ENCODE results near the gene SMC1B. TPM values are rescaled to one million over a fixed set of nuclear protein-coding genes. Genes with fewer than 3 reads are reported as not detected.
"Not testable (repeated sequence)": the region's sequence is repeated elsewhere in the genome, so short reads cannot be mapped to it uniquely, and the experiment has no call there.

Gene SMC1B
- total and polyA plus RNA-seq, 5 donors from 2014 or later = not detected

GRCh38 chr22:45389546-45389945 is 23.9 kb downstream of the SMC1B start:
- Mint-ChIP-seq H3K27me3 (peaks cover 28% of the 10 kb centered on the region), H3K4me3 (no peak overlapping the region), H3K4me1 (no peaks in the 10 kb centered on the region), H3K36me3 (no peaks in the 10 kb centered on the region), H3K9me3 (peaks cover 0 to 1% (median 0%) of the 10 kb centered on the region in 7 donors), H3K27ac (no peak overlapping the region)
- Histone ChIP-seq H3K9me3 (ENCODE audit: control insufficient read depth in 2 of 2, low read length in 2 of 2) (no peaks in the 10 kb centered on the region), H3K27me3 (ENCODE audit: control insufficient read depth, insufficient read depth, low read length) (peaks cover 5% of the 10 kb centered on the region), H3K27ac (ENCODE audit: insufficient read depth, low read length, poor library complexity, severe bottlenecking) (no peak overlapping the region), H3K36me3 (ENCODE audit: control insufficient read depth, insufficient read depth, low read length) (no peaks in the 10 kb centered on the region), H3K4me1 (ENCODE audit: control insufficient read depth, insufficient read depth, low read length, poor library complexity, severe bottlenecking) (no peaks in the 10 kb centered on the region), H3K4me3 (ENCODE audit: low read depth, low read length) (no peak overlapping the region)
- ATAC-seq (ENCODE audit: low read depth in 2 of 2) (no peak), DNase-seq (no peak)

DNA sequence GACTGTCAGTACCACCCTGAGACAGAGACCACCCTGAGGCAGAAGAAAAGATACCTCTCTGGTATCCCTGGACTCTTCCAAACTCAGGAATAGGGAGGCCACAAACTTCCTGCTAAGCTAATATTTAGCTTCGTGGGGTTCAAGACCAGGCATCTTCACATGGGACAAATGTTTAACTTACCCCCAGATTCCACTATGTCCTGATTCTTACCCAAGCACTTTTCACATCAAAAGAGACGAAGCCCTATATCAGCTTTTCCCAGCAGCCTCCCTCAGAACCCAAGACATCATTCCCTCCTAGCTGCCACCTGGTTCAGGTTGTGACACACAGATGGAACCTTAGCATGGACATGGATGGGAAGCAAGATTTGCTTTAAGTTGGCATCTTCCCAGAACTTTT is 32.1 kb downstream of the SMC1B start:
- H3K9me3 Mint-ChIP-seq = no peaks in the 10 kb centered on the region
- H3K4me1 ChIP-seq (ENCODE audit: control insufficient read depth, insufficient read depth, low read length, poor library complexity, severe bottlenecking) = no peaks in the 10 kb centered on the region
- no peaks in the 10 kb centered on the region for H3K36me3 Mint-ChIP-seq
- no peak overlapping the region for H3K4me3 ChIP-seq (ENCODE audit: low read depth, low read length)
- no peak overlapping the region for H3K4me3 Mint-ChIP-seq
- H3K36me3 ChIP-seq (ENCODE audit: control insufficient read depth, insufficient read depth, low read length) = no peaks in the 10 kb centered on the region
- peak overlapping the region in 1 of 3 donors; percentile 49 for H3K27ac Mint-ChIP-seq
- peaks cover 37% of the 10 kb centered on the region for H3K27me3 Mint-ChIP-seq
- no peak overlapping the region for H3K27ac ChIP-seq (ENCODE audit: insufficient read depth, low read length, poor library complexity, severe bottlenecking)
- H3K27me3 ChIP-seq (ENCODE audit: control insufficient read depth, insufficient read depth, low read length) = no peaks in the 10 kb centered on the region
- ATAC-seq (ENCODE audit: low read depth in 2 of 2) (no peak), DNase-seq (no peak)
- H3K4me1 Mint-ChIP-seq = no peaks in the 10 kb centered on the region
- no peaks in the 10 kb centered on the region for H3K9me3 ChIP-seq (ENCODE audit: control insufficient read depth in 2 of 2, low read length in 2 of 2)

DNA sequence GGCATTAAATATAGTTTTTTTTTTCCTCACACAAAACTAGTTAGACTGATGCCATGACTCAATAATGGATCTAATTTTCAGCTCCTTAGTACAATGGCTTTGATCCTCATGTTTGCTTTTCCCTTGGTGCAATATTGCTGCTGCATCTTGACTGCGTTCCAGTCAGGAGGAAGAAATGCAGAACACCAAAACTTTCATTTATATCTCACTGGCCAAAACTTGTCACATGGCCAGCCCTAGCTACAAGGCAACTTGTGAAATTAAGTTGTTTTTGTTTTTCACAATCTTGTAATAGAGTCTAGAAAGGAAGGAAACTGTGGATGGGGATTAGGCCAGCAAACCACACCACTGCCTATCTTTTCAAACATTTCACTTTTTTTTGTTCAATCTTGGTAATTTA is 36.7 kb downstream of the SMC1B start:
- Histone ChIP-seq H3K27me3 (ENCODE audit: control insufficient read depth, insufficient read depth, low read length) (no peaks in the 10 kb centered on the region), H3K9me3 (ENCODE audit: control insufficient read depth in 2 of 2, low read length in 2 of 2) (no peaks in the 10 kb centered on the region), H3K36me3 (ENCODE audit: control insufficient read depth, insufficient read depth, low read length) (no peaks in the 10 kb centered on the region), H3K27ac (ENCODE audit: insufficient read depth, low read length, poor library complexity, severe bottlenecking) (no peak overlapping the region), H3K4me3 (ENCODE audit: low read depth, low read length) (no peak overlapping the region), H3K4me1 (ENCODE audit: control insufficient read depth, insufficient read depth, low read length, poor library complexity, severe bottlenecking) (no peaks in the 10 kb centered on the region)
- Mint-ChIP-seq H3K4me1 (peaks cover 0 to 2% (median 0%) of the 10 kb centered on the region in 4 donors), H3K27ac (no peak overlapping the region), H3K9me3 (peaks cover 0 to 2% (median 0%) of the 10 kb centered on the region in 7 donors), H3K27me3 (peaks cover 37% of the 10 kb centered on the region), H3K4me3 (no peak overlapping the region), H3K36me3 (no peaks in the 10 kb centered on the region)
- ATAC-seq (ENCODE audit: low read depth in 2 of 2) (no peak), DNase-seq (no peak)

DNA sequence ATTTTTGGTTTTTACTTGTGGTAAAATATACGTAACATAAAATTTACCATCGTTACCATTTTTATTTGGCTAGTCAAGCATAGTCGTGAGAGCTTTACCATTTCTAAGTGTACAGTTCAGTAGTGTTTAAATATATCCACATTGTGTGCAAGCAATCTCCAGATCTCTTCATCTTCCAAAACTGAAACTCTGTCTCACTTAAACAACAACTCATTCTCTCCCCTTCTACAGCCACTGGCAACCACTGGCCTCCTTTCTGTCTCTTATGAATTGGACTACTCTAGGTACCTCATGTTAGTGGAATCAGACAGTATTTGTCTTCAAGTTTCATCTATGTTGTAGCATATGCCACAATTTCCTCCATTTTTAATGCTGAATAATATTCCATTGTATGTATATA is 37.4 kb downstream of the SMC1B start:
- H3K27ac Mint-ChIP-seq = no peak overlapping the region

DNA sequence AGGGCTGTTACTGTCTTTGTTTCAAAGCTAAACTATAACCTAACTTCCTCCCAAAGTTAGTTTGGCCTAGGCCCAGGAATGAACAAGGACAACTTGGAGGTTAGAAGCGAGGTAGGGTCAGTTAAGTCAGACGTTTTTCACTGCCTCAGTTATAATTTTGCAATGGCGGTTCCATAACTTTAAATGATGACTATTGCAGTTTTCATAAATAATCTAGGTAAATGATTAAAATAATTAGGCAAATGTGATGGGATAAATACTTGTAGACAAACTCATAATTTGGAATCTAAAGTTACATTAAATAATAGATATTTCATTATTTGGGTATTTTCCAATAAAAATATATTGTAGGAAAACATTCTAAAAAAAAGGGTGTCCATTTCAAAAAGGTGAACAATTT is 39.8 kb downstream of the SMC1B start:
- H3K4me1 ChIP-seq (ENCODE audit: control insufficient read depth, insufficient read depth, low read length, poor library complexity, severe bottlenecking); H3K36me3 Mint-ChIP-seq; H3K27me3 ChIP-seq (ENCODE audit: control insufficient read depth, insufficient read depth, low read length); H3K27ac Mint-ChIP-seq; H3K4me1 Mint-ChIP-seq; H3K36me3 ChIP-seq (ENCODE audit: control insufficient read depth, insufficient read depth, low read length); H3K4me3 Mint-ChIP-seq; H3K27ac ChIP-seq (ENCODE audit: insufficient read depth, low read length, poor library complexity, severe bottlenecking); H3K4me3 ChIP-seq (ENCODE audit: low read depth, low read length); DNase-seq; H3K9me3 ChIP-seq (ENCODE audit: control insufficient read depth in 2 of 2, low read length in 2 of 2); ATAC-seq (ENCODE audit: low read depth in 2 of 2); H3K9me3 Mint-ChIP-seq: not testable (repeated sequence)
- peaks cover 25% of the 10 kb centered on the region for H3K27me3 Mint-ChIP-seq

More for the DNA sequence above, 37.4 kb downstream of the SMC1B start:
- Histone ChIP-seq H3K4me1 (ENCODE audit: control insufficient read depth, insufficient read depth, low read length, poor library complexity, severe bottlenecking) (no peaks in the 10 kb centered on the region), H3K27me3 (ENCODE audit: control insufficient read depth, insufficient read depth, low read length) (no peaks in the 10 kb centered on the region), H3K9me3 (ENCODE audit: control insufficient read depth in 2 of 2, low read length in 2 of 2) (no peaks in the 10 kb centered on the region), H3K36me3 (ENCODE audit: control insufficient read depth, insufficient read depth, low read length) (no peaks in the 10 kb centered on the region), H3K27ac (ENCODE audit: insufficient read depth, low read length, poor library complexity, severe bottlenecking) (no peak overlapping the region), H3K4me3 (ENCODE audit: low read depth, low read length) (no peak overlapping the region)
- no peaks in the 10 kb centered on the region for H3K36me3 Mint-ChIP-seq
- H3K9me3 Mint-ChIP-seq = peaks cover 0 to 3% (median 0%) of the 10 kb centered on the region in 7 donors
- DNase-seq (no peak), ATAC-seq (ENCODE audit: low read depth in 2 of 2) (no peak)
- H3K27me3 Mint-ChIP-seq = peaks cover 34% of the 10 kb centered on the region
- peaks cover 0 to 2% (median 0%) of the 10 kb centered on the region in 4 donors for H3K4me1 Mint-ChIP-seq
- no peak overlapping the region for H3K4me3 Mint-ChIP-seq

GRCh38 chr22:45366713-45367112 is 46.7 kb downstream of the SMC1B start:
- no peaks in the 10 kb centered on the region for H3K36me3 ChIP-seq (ENCODE audit: control insufficient read depth, insufficient read depth, low read length)
- Mint-ChIP-seq H3K9me3 (peaks cover 0 to 9% (median 6%) of the 10 kb centered on the region in 7 donors), H3K4me3 (no peak overlapping the region), H3K27ac (no peak overlapping the region), H3K4me1 (no peaks in the 10 kb centered on the region), H3K36me3 (no peaks in the 10 kb centered on the region), H3K27me3 (peaks cover 16% of the 10 kb centered on the region)
- no peak for ATAC-seq (ENCODE audit: low read depth in 2 of 2)
- H3K27ac ChIP-seq (ENCODE audit: insufficient read depth, low read length, poor library complexity, severe bottlenecking) = no peak overlapping the region
- no peak for DNase-seq
- no peaks in the 10 kb centered on the region for H3K4me1 ChIP-seq (ENCODE audit: control insufficient read depth, insufficient read depth, low read length, poor library complexity, severe bottlenecking)
- H3K27me3 ChIP-seq (ENCODE audit: control insufficient read depth, insufficient read depth, low read length) = peaks cover 2% of the 10 kb centered on the region
- no peak overlapping the region for H3K4me3 ChIP-seq (ENCODE audit: low read depth, low read length)
- H3K9me3 ChIP-seq (ENCODE audit: control insufficient read depth in 2 of 2, low read length in 2 of 2) = peaks cover 9 to 10% of the 10 kb centered on the region in 2 experiments

- Histone ChIP-seq H3K9me3 (ENCODE audit: control insufficient read depth in 2 of 2, low read length in 2 of 2) (no peaks in the 10 kb centered on the region), H3K27me3 (ENCODE audit: control insufficient read depth, insufficient read depth, low read length) (peaks cover 2% of the 10 kb centered on the region), H3K4me1 (ENCODE audit: control insufficient read depth, insufficient read depth, low read length, poor library complexity, severe bottlenecking) (no peaks in the 10 kb centered on the region), H3K4me3 (ENCODE audit: low read depth, low read length) (no peak overlapping the region), H3K27ac (ENCODE audit: insufficient read depth, low read length, poor library complexity, severe bottlenecking) (no peak overlapping the region), H3K36me3 (ENCODE audit: control insufficient read depth, insufficient read depth, low read length) (no peaks in the 10 kb centered on the region)
- H3K9me3 Mint-ChIP-seq = peaks cover 0 to 1% (median 0%) of the 10 kb centered on the region in 7 donors
- H3K27me3 Mint-ChIP-seq = peaks cover 15% of the 10 kb centered on the region
- no peak overlapping the region for H3K4me3 Mint-ChIP-seq
- peaks cover 0 to 2% (median 0%) of the 10 kb centered on the region in 4 donors for H3K4me1 Mint-ChIP-seq
- H3K36me3 Mint-ChIP-seq = no peaks in the 10 kb centered on the region
- ATAC-seq (ENCODE audit: low read depth in 2 of 2) = no peak
- peak overlapping the region in 1 of 3 donors; percentile 63 for H3K27ac Mint-ChIP-seq
- DNase-seq = no peak
Measured at GRCh38 chr22:45359627-45360026, 53.8 kb downstream of the SMC1B start.

- Mint-ChIP-seq H3K27ac (no peak overlapping the region), H3K27me3 (peaks cover 12% of the 10 kb centered on the region), H3K36me3 (no peaks in the 10 kb centered on the region), H3K4me1 (peaks cover 0 to 4% (median under 1%) of the 10 kb centered on the region in 4 donors), H3K4me3 (no peak overlapping the region), H3K9me3 (peaks cover 0 to 1% (median 0%) of the 10 kb centered on the region in 7 donors)
- H3K27me3 ChIP-seq (ENCODE audit: control insufficient read depth, insufficient read depth, low read length) = peaks cover 2% of the 10 kb centered on the region
- no peak overlapping the region for H3K27ac ChIP-seq (ENCODE audit: insufficient read depth, low read length, poor library complexity, severe bottlenecking)
- ATAC-seq (ENCODE audit: low read depth in 2 of 2) = no peak
- no peaks in the 10 kb centered on the region for H3K4me1 ChIP-seq (ENCODE audit: control insufficient read depth, insufficient read depth, low read length, poor library complexity, severe bottlenecking)
- H3K9me3 ChIP-seq (ENCODE audit: control insufficient read depth in 2 of 2, low read length in 2 of 2) = no peaks in the 10 kb centered on the region
- DNase-seq = no peak
- H3K4me3 ChIP-seq (ENCODE audit: low read depth, low read length) = no peak overlapping the region
- no peaks in the 10 kb centered on the region for H3K36me3 ChIP-seq (ENCODE audit: control insufficient read depth, insufficient read depth, low read length)
Measured at GRCh38 chr22:45358127-45358526, 55.3 kb downstream of the SMC1B start.
